ENCODE measurements around the gene ADAMTS2. TPM values are rescaled to one million over a fixed set of nuclear protein-coding genes. Genes with fewer than 3 reads are reported as not detected.

The ADAMTS2 gene
- total RNA-seq, 1 donor from 2014 or later: 7.7 TPM

DNA sequence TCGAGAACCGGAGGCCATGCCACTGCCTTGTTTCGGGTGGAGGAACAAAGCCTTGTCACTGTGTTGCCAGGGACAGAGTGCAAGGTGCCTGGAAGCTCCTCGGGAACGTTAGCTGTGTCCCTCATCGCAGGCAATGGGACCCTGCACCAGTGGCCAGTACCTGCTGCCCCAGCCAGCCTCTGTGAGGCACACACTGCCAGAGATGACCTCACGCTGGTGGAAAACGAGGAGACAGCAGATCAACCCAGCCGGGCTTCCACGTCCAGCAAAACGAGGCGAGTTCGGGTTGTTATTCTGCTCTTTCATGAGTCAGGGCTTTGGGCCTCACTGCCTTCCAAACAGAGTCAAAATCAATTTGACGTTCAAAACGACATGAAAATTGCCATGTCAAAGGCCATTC lies 104.1 kb downstream of the ADAMTS2 start:
- no peak overlapping the region for H3K27ac Mint-ChIP-seq
- H3K36me3 Mint-ChIP-seq: no peaks in the 10 kb centered on the region
- peaks cover 7% of the 10 kb centered on the region for H3K9me3 Mint-ChIP-seq
- H3K27me3 Mint-ChIP-seq: no peaks in the 10 kb centered on the region
- TF ChIP-seq, protein P1, sequence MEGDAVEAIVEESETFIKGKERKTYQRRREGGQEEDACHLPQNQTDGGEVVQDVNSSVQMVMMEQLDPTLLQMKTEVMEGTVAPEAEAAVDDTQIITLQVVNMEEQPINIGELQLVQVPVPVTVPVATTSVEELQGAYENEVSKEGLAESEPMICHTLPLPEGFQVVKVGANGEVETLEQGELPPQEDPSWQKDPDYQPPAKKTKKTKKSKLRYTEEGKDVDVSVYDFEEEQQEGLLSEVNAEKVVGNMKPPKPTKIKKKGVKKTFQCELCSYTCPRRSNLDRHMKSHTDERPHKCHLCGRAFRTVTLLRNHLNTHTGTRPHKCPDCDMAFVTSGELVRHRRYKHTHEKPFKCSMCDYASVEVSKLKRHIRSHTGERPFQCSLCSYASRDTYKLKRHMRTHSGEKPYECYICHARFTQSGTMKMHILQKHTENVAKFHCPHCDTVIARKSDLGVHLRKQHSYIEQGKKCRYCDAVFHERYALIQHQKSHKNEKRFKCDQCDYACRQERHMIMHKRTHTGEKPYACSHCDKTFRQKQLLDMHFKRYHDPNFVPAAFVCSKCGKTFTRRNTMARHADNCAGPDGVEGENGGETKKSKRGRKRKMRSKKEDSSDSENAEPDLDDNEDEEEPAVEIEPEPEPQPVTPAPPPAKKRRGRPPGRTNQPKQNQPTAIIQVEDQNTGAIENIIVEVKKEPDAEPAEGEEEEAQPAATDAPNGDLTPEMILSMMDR (conservative IDR thresholded peaks at IDR 0.05): no peak
- DNase-seq (ENCODE audit: extremely low spot score, unreplicated experiment): peak; percentile 39
- H3K4me1 Mint-ChIP-seq (ENCODE audit: unreplicated experiment): peaks cover 4% of the 10 kb centered on the region
- H3K4me3 Mint-ChIP-seq: no peak overlapping the region

DNA sequence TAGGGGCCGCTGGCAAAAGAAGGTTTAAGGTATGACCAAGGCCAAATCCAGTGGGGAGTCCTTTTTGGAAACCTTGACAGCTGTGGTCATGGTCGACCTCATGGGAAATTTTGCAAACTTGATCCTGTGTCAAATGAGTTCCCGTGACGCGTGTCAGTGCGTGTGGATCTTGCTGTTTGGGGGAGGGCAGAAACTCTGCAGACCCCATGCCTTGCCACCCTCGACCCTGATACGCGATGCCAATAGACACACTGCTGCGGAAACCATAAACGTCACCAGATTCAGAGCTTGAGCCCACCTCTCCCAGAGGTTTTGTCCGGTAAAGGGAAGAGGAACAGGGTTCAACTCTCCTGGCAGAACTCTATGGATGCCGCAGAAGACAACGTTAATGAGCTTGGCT lies 104.7 kb downstream of the ADAMTS2 start:
- Mint-ChIP-seq H3K4me3 (no peak overlapping the region), H3K27me3 (no peaks in the 10 kb centered on the region), H3K4me1 (ENCODE audit: unreplicated experiment) (peaks cover 4% of the 10 kb centered on the region), H3K27ac (no peak overlapping the region), H3K36me3 (no peaks in the 10 kb centered on the region), H3K9me3 (peaks cover 7% of the 10 kb centered on the region)
- DNase-seq (ENCODE audit: extremely low spot score, unreplicated experiment): peak; percentile 37
- TF ChIP-seq, protein P1 (conservative IDR thresholded peaks at IDR 0.05): no peak

DNA sequence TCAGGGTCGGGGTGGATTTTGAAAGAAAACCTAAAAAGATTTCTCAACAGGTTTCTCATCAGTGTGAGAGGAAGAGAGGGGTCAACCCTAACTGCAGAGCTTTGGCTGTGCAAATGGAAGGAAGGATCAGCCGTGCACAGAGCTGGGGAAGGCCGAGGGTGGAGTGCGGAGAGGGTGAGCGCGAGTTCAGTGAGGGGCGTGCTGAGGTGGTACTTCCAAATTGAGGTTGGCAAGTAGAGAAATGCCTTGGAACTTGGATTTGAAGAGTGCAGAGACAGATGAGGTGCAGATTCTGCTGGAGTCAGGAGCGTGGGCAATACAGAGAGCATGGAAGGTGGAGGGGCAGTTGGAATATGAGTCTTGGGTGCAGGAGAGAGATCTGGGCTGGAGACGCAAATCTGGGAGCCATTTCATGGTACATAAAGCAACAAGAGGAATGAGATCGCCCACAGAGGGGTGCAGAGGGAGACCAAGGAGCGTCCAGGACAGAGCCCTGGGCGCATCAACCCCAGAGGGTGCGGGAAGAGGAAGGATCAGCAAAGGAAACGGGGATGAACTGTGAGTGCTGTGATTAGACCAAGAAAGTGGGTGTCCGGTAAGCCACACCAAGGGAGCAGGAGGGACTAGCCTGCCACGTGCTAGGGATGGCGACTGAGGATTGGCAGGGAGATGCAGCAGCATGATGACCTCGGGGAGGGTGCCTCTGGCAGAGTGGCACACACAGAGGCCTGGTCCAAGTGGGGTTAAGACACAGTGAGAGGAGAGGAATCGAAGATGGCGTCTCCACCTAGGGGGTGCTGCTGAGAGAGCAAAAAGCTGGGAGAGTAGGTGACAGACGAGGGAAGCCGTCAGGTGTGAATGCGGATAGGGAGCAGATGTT lies 105.8 kb downstream of the ADAMTS2 start:
- peak; percentile 49 for DNase-seq (ENCODE audit: extremely low spot score, unreplicated experiment)
- Mint-ChIP-seq H3K9me3 (peaks cover 7% of the 10 kb centered on the region), H3K27ac (no peak overlapping the region), H3K4me3 (no peak overlapping the region), H3K4me1 (ENCODE audit: unreplicated experiment) (peaks cover 4% of the 10 kb centered on the region), H3K27me3 (no peaks in the 10 kb centered on the region), H3K36me3 (no peaks in the 10 kb centered on the region)
- TF ChIP-seq, protein P1 (conservative IDR thresholded peaks at IDR 0.05): no peak

DNA sequence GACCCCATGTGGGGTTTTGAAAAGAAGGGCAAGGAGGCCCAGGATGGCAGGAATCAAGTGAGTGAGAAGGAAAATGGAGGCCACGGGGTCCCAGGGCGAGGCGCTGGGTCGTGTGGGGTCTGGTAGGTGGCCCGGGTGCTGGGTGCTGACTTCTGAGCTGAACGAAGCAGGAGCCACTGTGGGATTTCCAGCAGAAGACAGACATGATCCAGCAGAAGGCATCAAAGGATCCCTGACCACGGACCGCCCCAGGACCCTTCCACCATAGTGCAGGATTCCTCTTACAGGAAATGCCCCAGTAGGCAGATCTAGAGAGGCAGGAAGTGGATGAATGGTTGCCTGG lies 106.7 kb downstream of the ADAMTS2 start:
- peaks cover 7% of the 10 kb centered on the region for H3K9me3 Mint-ChIP-seq
- H3K27me3 Mint-ChIP-seq: no peaks in the 10 kb centered on the region
- no peak for DNase-seq (ENCODE audit: extremely low spot score, unreplicated experiment)
- H3K27ac Mint-ChIP-seq: no peak overlapping the region
- H3K4me3 Mint-ChIP-seq: no peak overlapping the region
- TF ChIP-seq, protein P1 (conservative IDR thresholded peaks at IDR 0.05): no peak
- H3K36me3 Mint-ChIP-seq: no peaks in the 10 kb centered on the region
- peaks cover 4% of the 10 kb centered on the region for H3K4me1 Mint-ChIP-seq (ENCODE audit: unreplicated experiment)

DNA sequence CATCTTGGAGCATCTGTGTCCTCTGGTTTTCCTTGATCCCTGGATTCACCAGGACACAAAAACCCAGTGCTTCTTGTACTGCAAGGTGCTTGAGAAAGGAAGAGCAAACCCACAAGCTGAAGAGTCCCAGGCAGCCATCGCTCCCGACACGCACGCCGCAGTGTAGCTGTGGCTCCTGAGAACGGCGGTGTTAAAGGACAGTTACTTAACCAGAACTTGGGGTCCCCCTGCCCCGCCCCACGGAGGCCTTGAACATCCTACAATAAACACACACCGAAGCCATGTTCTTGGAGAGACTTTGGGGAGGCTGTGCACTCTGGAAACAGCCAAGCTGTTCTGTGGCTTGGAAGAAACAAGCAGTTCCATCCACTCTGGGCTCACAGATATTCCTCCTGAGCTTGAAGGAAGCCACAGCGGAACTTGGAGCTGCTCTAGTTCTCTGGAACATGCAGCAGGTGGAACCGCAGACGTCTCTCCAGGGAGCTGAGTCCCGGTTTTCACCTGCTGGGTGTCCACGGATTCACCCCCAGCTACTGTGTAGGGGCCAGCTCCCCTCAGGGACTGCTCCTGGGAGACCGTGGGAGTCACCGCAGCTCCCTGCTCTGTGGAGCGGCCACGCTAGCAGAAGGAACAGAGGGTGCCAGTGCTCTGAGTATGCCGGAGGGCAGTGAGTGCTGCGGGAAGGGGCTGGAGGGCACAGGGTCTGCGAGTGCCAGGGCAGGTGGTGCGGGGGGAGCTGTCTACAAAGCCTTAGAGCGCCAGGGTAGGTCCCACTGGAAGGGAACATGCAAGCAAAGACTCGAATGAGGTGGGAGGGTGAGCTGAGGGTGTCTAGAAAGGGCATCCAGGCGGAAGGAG lies 107.3 kb downstream of the ADAMTS2 start:
- TF ChIP-seq, protein P1 (conservative IDR thresholded peaks at IDR 0.05): no peak
- H3K27me3 Mint-ChIP-seq: no peaks in the 10 kb centered on the region
- no peak overlapping the region for H3K4me3 Mint-ChIP-seq
- no peak overlapping the region for H3K27ac Mint-ChIP-seq
- peaks cover under 1% of the 10 kb centered on the region for H3K4me1 Mint-ChIP-seq (ENCODE audit: unreplicated experiment)
- DNase-seq (ENCODE audit: extremely low spot score, unreplicated experiment): peak; percentile 56
- H3K36me3 Mint-ChIP-seq: no peaks in the 10 kb centered on the region
- peaks cover 7% of the 10 kb centered on the region for H3K9me3 Mint-ChIP-seq
